Activated CD8-positive, alpha-beta memory T cell treated with anti-CD3 and anti-CD28 coated beads for 1 hour (primary cell): ENCODE measurements around the gene SCYL3.
"Not testable (repeated sequence)": the region's sequence is repeated elsewhere in the genome, so short reads cannot be mapped to it uniquely, and the experiment has no call there.

Experiments used
- DNase-seq, 2 donors: peaks; one replicate each; pipeline ENCODE4 v3.0.0-alpha.2; 2020; ENCODE audit warnings: low read depth in 1 of 2; ENCODE audit errors: extremely low read depth in 1 of 2

SCYL3 gene

GRCh38 chr1:169872906-169873305 lies 20.8 kb downstream of the SCYL3 start:
- no peak for DNase-seq

GRCh38 chr1:169871988-169872387 lies 21.7 kb downstream of the SCYL3 start:
- not testable (repeated sequence) for DNase-seq

DNA sequence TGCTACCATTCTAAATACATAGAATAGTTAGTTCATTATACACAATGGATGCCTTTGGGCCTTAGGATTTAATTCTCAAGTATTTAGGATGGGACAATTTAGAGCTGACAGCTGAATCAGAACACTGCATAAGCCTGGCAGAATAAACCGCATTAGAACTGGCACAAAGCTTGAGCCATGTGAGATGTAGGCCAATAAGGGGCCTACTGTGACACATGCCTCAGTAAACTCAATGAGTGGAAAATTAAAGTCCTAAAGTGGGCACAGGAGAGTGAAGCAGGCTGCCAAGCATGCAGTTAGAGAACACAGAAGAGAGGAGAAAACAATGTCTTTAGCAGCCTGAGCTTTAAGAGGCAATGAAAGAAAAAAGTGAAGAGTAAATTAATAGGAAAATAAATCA lies 24.3 kb downstream of the SCYL3 start:
- DNase-seq, result no peak

- DNase-seq, result no peak
Measured at GRCh38 chr1:169868978-169869377, 24.7 kb downstream of the SCYL3 start.

- DNase-seq, result no peak
Measured at GRCh38 chr1:169867012-169867675, 26.6 kb downstream of the SCYL3 start.

DNA sequence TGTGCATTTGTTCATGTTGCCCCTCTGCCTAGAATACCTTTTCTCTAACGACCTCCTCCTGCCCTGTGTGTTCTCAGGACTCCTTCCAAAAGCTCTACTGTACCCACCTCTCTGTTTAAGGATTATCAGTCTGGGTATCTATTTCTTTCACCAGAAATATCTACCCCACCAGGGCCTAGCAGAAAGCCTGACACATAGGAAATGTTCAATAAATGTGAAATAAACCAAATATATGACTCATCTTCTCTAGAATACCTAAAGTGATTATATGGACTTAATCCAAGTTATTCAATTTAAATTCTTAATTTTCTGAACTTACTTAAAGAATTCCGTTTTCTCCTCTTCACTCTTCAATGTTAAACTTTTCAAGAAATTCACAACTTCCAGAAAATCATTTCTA lies 27.1 kb downstream of the SCYL3 start:
- DNase-seq, result no peak

- DNase-seq, result not testable (repeated sequence)
Measured at GRCh38 chr1:169864531-169864930, 29.2 kb downstream of the SCYL3 start.

DNA sequence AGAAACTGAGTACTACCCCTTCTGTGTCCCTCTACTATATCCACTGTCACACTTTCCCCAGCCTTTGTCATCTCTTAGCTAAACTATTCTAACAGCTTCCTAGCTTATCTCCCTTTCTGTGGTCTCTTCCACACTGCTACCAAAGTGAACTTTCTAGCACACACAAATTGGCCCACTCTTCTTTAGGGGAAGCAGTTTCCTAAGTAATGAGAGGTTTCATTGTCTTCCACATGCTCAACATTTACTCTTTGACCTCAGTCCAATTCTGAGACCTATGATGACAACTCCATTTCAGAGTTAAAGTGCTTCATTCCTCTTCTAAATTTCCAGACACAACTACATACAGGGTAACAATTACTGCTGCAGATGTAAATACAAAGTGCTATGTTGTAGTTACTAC lies 32.9 kb downstream of the SCYL3 start:
- DNase-seq, result no peak

- no peak for DNase-seq
Measured at GRCh38 chr1:169860187-169860586, 33.5 kb downstream of the SCYL3 start.

- DNase-seq, result no peak
Measured at GRCh38 chr1:169859001-169859400, 34.7 kb downstream of the SCYL3 start.

DNA sequence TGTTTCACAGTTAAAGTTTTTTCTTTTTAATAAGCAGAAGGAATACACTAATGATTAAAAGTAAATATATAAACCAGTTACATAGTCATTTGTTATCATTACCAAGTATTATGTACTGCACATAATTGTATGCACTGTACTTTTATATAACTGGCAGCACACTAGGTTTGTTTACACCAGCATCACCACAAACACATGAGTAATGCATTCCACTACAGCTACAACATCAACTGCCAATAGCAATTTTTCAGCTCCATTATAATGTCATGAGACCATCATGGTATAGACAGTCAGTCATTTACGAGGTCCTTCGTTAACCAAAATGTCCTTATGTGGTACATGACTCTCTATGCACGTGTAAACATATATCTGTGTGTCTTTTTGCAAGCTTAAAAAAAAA lies 35.2 kb downstream of the SCYL3 start:
- no peak for DNase-seq

- no peak for DNase-seq
Measured at GRCh38 chr1:169853341-169853740, 40.4 kb downstream of the SCYL3 start.

DNA sequence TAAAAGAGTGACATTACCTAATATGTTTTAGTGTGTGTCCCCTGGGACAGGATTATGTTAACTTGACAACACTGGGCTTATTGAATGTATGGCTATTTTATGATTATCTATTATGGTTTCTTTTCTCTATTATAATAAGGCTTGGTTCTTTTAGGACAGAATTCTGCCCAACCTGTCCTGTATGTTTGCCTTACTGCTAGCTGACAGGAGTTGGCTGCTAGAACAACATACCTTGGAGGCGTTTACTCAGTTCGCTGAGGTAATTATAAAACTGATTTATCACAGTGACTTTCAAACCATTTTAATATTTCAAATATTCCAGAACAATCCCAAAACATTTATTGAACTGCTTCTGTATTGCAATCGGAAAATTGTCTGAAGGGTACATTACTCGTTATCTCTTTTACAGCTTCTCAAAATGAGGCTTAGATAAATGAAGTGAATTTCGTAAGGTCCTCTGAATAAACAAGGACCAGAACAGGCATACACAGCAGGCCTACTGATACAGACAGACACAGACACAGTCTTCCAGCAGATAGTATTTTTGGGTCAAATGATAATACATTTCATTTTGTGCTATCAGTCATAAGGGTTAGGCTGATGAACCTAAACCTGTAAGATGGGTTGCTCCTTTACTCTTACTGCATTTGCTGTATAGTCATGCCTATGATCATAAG lies 44.2 kb downstream of the SCYL3 start:
- no peak for DNase-seq

DNA sequence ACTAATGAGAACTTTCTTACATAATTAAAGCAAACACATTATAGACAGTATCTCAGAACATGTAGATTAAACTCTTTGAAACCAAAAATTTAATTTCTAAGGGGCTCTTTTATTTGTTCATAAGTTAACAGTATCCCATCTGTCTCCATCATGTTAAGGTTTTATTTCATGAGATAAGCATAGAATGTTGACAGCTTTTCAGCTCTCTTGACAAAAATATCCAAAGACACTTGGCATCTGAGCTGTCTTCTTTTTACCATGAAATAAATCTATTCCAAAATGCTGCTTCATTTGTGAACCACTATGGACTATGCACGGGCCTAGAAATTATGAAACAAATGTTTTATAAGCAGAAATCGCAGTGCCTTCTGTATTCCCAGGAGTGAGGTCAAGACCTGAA lies 45.2 kb downstream of the SCYL3 start:
- no peak for DNase-seq

GRCh38 chr1:169844941-169845608 lies 48.6 kb downstream of the SCYL3 start:
- DNase-seq, result no peak

- no peak for DNase-seq
Measured at GRCh38 chr1:169838942-169839341, 54.8 kb downstream of the SCYL3 start.

DNA sequence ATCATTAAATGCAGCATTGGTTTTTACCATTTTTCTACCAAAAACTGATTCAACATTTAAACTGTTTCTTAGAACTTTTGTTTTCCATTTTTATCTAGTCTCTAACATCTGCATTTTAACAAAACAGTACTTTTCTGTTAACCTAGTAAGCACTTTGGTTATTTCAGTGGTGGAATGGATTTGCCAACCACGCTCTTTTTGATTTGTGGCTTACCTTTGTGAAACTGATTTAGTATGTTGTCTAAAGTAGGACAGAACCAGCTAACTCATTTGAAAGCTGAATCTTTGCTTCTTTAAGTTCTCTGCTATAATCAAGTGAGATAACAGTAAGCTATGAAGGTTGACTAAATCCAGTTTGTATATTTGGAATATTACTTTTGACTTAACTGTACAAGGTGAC lies 57.5 kb downstream of the SCYL3 start:
- no peak for DNase-seq

GRCh38 chr1:169835647-169836046 lies 58.0 kb downstream of the SCYL3 start:
- DNase-seq, result no peak

DNA sequence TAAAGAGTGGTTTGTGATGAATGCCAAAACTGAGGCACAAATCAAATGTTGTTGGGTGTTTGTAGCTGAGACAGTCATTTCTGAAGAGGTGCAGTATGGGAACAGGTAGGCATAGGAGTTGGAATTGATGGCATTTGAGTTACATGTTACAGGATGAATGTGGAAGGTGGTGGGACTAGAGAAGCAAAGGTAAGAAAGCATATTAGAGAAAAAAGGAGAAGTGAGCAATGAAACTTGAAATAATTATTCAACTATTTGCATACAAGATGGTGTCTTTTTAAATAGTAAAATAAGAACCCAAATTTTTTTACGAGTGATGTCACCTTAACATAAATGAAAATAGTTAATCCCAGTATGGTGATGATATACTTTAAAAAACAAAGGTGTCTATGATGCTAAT lies 58.8 kb downstream of the SCYL3 start:
- no peak for DNase-seq

DNA sequence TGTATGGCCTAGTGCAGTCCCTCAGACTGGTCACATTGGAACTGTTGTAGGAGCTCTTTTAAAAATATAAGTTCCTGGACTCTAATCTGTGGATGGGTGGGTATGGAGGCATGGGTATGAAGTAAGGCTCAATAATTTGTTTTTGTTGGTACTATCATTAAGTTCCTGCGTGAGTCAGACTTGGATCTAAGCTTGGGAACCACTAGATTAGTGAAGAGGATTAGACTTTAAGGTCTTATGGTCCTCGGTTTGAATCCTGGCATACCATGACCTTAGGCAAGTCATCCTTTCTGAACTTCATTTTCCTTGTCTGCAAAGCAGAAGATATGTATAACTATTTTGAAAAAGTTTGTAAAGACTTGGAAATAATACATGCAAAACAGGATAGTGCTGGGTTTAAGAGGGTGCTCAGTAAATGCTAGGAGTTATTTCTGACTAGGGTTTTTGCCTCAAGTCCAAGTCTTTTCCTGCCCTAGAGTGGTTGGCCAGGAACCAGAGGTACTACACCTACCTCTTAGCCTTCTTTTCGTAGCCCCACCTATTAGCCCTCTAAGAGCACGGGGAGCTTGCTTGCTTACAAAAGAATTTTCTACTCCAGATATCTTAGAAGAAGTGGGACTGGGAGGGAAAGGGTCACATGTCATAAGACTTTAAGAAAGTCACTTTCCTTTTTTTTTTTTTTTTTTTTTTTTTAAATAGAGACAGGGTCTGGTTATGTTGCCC lies 60.4 kb downstream of the SCYL3 start:
- DNase-seq, result no peak

DNA sequence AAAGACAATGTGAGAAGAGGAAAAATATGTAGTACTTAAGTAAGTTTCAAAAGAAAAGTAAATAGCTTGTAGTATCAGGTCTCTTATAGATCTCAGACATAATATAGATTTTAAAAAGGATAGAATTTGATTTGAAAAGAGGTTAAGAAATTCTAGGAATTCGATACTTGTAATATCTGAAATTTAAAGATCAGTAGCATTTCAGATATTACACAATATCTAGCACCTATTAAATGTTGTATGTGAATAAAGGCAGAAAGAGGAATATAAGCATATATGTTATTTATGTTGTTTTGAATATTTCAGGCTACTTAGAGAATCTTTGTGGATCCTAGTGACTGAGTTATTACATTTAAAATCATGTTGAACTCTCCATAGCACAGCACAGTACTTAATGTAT lies 64.0 kb downstream of the SCYL3 start:
- no peak for DNase-seq

- no peak for DNase-seq
Measured at GRCh38 chr1:169824153-169824552, 69.5 kb downstream of the SCYL3 start.
